A673 (cell line): ENCODE results near the gene PACRG. TPM values are rescaled to one million over a fixed set of nuclear protein-coding genes. Genes with fewer than 3 reads are reported as not detected.

ENCODE experiments used
- BruUV-seq: library from RNA; stranded (reverse); fragments of 400-500 nt; replicated peaks from 2 replicates; lab custom pipeline; 2021; lab: Mats Ljungman, UMichigan
- CTCF ChIA-PET: fragments of 300-600 bp; sonication (Branson Sonifier 250); formaldehyde crosslinking; loops from one replicate; lab custom pipeline; 2022; ENCODE audit warnings: antibody characterized with exemption; lab: Charles Lee
- POLR2A ChIA-PET: fragments of 300-600 bp; sonication (Branson Sonifier 250); formaldehyde crosslinking; loops from one replicate; lab custom pipeline; 2022; ENCODE audit warnings: antibody characterized with exemption; ENCODE audit not compliant: low non-redundant PET; lab: Charles Lee
- DNase-seq: peaks from one replicate; pipeline ENCODE4 v3.0.0-alpha.2; 2015; ENCODE audit warnings: low spot score
- H3K27ac ChIP-seq: fragments of 200-600 bp; sonication (generic); 2 replicates; pipeline ENCODE4 v1.5.1; 2016; ENCODE audit warnings: mixed run types, low read depth, mild to moderate bottlenecking, mixed read lengths, antibody characterized with exemption, low read length; ENCODE audit not compliant: poor library complexity, severe bottlenecking
- H3K27me3 ChIP-seq: fragments of 200-600 bp; sonication (generic); replicated peaks from 2 replicates; pipeline ENCODE4 v1.6.1; 2017; ENCODE audit warnings: mixed run types, low read depth, mild to moderate bottlenecking, mixed read lengths, antibody characterized with exemption, low read length; ENCODE audit not compliant: insufficient read depth, poor library complexity
- H3K36me3 ChIP-seq: fragments of 200-600 bp; sonication (generic); 2 replicates; pipeline ENCODE4 v1.6.1; 2016; ENCODE audit warnings: mixed run types, mild to moderate bottlenecking, mixed read lengths, antibody characterized with exemption, low read length; ENCODE audit not compliant: insufficient read depth, poor library complexity, severe bottlenecking
- H3K4me1 ChIP-seq: fragments of 200-600 bp; sonication (generic); 2 replicates; pipeline ENCODE4 v1.6.1; 2017; ENCODE audit warnings: mixed run types, mild to moderate bottlenecking, mixed read lengths, antibody characterized with exemption, low read length; ENCODE audit not compliant: insufficient read depth, poor library complexity, severe bottlenecking
- H3K4me3 ChIP-seq: fragments of 200-600 bp; sonication (generic); 2 replicates; pipeline ENCODE4 v1.5.1; 2016; ENCODE audit warnings: low read depth, mixed run types, mild to moderate bottlenecking, mixed read lengths, low read length; ENCODE audit not compliant: poor library complexity, severe bottlenecking
- H3K9me3 ChIP-seq: fragments of 200-600 bp; sonication (generic); 2 replicates; pipeline ENCODE4 v1.6.1; 2016; ENCODE audit warnings: mixed run types, low read depth, mild to moderate bottlenecking, mixed read lengths, antibody characterized with exemption, low read length; ENCODE audit not compliant: poor library complexity, severe bottlenecking
- CTCF ChIP-seq: fragments of 300-800, 200-600 bp; sonication (generic); conservative IDR thresholded peaks from 2 replicates; pipeline ENCODE4 v1.5.1; 2017; ENCODE audit warnings: low read depth, mild to moderate bottlenecking, antibody characterized with exemption, low read length, moderate library complexity, mixed read lengths
- EZH2 ChIP-seq: fragments of 200-600 bp; sonication (generic); IDR thresholded peaks from 2 replicates; pipeline ENCODE4 v1.6.1; 2017; ENCODE audit warnings: borderline replicate concordance, low read depth, mild to moderate bottlenecking, mixed read lengths, antibody characterized with exemption, low read length; ENCODE audit not compliant: poor library complexity, severe bottlenecking
- intact Hi-C: fragments of 100-400 bp; cut with micrococcal nuclease; formaldehyde crosslinking; loops from one replicate; pipeline ENCODE4 v1.10.0; 2022; ENCODE audit not compliant: unreplicated experiment
- total RNA-seq: library from RNA; stranded (reverse); gene quantifications from 2 replicates; pipeline ENCODE4 v1.2.3, GENCODE V29; 2021

Gene PACRG
- total RNA-seq, 1 experiment from 2014 or later: not detected

GRCh38 chr6:163287626-163288025 lies 559.9 kb downstream of the PACRG start:
- H3K36me3 ChIP-seq: no peaks in the 10 kb centered on the region
- no TSS peak for BruUV-seq
- CTCF ChIA-PET: no interaction called here
- H3K27ac ChIP-seq: no peak overlapping the region
- POLR2A ChIA-PET: no interaction called here
- intact Hi-C loops: no loop called here
- H3K4me3 ChIP-seq: no peak overlapping the region
- DNase-seq: no peak
- H3K4me1 ChIP-seq: no peaks in the 10 kb centered on the region
- no peaks in the 10 kb centered on the region for H3K9me3 ChIP-seq
- TF ChIP-seq CTCF: no peak
- TF ChIP-seq EZH2: no peak
- H3K27me3 ChIP-seq: no peaks in the 10 kb centered on the region

GRCh38 chr6:163288066-163288465 lies 560.3 kb downstream of the PACRG start:
- H3K9me3 ChIP-seq: no peaks in the 10 kb centered on the region
- no peaks in the 10 kb centered on the region for H3K4me1 ChIP-seq
- H3K27me3 ChIP-seq: no peaks in the 10 kb centered on the region
- no peak overlapping the region for H3K4me3 ChIP-seq
- intact Hi-C loops: no loop called here
- no peak overlapping the region for H3K27ac ChIP-seq
- ChIA-PET CTCF (no interaction called here), POLR2A (no interaction called here)
- H3K36me3 ChIP-seq: no peaks in the 10 kb centered on the region
- no peak for TF ChIP-seq EZH2
- TF ChIP-seq CTCF: no peak
- DNase-seq: no peak
- BruUV-seq: no TSS peak

- intact Hi-C loops: no loop called here
- BruUV-seq: no TSS peak
- TF ChIP-seq EZH2 (no peak), CTCF (no peak)
- ChIA-PET POLR2A (no interaction called here), CTCF (no interaction called here)
- H3K36me3 ChIP-seq: no peaks in the 10 kb centered on the region
- no peaks in the 10 kb centered on the region for H3K27me3 ChIP-seq
- H3K27ac ChIP-seq: no peak overlapping the region
- no peaks in the 10 kb centered on the region for H3K4me1 ChIP-seq
- no peak for DNase-seq
- H3K9me3 ChIP-seq: no peaks in the 10 kb centered on the region
- no peak overlapping the region for H3K4me3 ChIP-seq
Measured at GRCh38 chr6:163288915-163289314, 561.1 kb downstream of the PACRG start.
